SIG-M5 treated with dmso at 0.1 percent for 504 hours (cell line): Measurements from ENCODE around the gene ITFG2.

Experiments
- DNase-seq: peaks from one replicate; lab custom pipeline; 2025; ENCODE audit not compliant: unreplicated experiment; lab: John Stamatoyannopoulos, UW

The ITFG2 gene

DNA sequence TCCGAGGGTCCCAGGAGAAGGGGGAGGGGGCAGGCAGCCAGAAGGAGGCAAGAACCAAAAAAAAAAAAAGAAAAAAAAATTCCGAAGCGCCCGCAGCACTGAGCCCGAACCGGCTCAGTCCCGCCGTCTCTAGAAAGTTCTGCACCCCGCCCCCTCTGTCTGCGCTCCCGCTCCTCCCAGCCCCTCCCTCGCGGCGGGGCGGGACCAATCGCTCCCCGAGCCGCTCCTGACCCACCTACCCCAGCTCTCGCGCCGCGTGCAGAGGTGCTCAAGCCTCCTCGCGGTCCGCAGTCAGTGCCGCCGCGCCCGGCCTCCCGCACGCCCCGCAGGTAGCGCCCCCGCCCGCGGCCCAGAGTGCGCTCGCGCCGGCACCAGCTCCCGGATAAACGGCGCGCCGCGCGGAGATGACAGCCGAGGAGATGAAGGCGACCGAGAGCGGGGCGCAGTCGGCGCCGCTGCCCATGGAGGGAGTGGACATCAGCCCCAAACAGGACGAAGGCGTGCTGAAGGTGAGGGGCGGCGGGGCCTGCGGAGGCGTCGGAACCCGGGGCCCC lies 17.7 kb upstream of the ITFG2 start, which contains the start of gene FKBP4:
Gene FKBP4 (plus strand): TSS at position 235 of the 554 bp plus-strand sequence. CDS start 170 bp downstream, at position 405.
- DNase-seq = peak; percentile 78

DNA sequence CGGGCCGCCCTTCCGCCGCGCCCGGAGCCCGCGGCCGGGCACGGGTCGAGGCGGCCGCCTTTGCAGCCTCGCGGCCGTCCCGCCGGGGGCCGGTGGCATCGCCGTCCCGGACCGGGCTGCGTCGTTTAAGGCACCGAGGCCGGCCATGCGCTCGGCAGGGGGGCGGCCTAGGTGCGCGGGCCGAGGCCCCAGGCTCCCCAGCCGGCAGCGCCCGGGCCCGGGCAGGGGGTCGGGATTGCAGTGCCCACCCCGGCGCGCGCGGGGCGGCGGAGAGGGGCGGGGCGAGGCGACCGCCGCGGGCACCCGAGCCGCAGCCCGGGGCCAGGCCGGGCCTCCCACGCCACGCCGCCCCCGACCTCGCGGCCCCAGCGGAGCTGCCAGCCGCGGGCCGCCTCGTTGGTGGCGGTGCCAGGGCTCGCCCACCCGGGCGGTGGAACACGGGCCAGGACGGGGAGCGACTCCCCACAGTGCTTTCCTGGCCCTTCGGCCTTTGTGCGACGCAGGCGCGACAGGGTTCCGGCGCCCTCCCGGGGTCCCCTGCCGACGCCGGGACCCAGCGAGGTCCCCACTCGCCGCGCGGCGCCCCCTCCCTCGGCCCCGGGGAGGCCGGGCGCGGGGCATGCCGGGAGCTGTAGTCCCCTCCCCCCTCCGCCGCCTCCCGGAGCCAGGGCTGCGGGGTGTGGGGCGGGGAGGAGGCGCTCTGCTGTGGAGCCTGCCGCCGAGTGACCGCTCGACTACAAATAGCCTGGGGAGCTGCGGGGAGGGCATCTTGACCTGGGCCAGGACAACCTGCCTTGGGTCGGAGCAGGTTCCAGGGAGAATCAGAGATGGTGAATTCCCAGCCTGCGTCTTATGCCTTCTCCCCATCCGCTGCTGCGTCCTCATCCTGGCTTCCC lies 16.9 kb upstream of the ITFG2 start:
- DNase-seq = peak; percentile 47

DNA sequence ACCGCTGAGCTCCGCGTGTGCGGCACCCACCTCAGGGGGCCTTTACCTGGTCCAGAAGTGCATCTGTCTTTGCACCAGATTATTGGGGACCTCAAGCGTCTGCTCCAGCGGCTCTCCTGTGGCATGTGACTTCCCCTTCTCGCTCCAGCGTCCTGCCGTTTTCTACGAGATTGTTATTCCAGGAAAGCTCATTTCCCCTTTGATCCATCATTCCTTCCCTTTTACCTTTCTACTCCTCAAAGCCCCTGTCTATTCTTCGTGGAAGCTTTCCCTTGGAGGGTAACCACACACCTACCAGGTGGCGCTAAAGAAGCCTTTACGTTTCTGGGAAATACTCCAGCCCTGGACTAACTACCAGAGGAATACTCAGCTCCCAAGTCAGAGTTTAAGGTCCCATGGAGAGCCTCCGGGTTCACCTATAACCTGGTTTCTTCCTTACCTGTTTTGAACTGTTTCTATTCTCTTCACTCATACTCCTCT lies 16.2 kb upstream of the ITFG2 start:
- DNase-seq = peak; percentile 38

DNA sequence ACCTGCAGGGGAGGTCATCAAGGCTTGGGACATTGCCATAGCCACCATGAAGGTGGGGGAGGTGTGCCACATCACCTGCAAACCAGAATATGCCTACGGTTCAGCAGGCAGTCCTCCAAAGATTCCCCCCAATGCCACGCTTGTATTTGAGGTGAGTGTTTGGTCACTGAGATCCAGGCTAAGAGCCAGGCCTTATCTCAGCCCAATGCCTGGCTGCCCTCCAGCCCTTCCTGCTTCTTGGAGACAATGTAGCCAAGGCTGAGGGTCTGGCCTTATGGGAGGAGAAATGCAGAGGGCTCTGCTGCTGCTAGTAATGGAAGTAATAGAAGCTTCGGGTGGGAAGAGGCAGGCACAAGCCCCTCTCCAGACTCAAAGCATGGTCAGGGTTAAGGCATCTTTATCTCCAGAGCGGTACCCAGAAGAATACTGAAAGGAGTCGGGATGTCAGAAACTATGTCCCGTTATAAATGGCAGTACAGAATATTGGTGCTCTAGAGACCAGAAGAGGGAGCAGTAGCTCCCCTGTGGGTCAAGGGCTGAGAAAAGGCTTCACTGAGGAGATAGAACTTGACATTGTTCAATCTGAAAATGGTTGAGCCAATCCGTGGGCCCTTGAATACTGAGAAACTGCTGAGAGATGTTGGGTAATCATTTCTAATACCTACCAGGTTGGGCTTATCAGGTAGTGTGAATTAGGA lies 14.6 kb upstream of the ITFG2 start:
- no peak for DNase-seq

DNA sequence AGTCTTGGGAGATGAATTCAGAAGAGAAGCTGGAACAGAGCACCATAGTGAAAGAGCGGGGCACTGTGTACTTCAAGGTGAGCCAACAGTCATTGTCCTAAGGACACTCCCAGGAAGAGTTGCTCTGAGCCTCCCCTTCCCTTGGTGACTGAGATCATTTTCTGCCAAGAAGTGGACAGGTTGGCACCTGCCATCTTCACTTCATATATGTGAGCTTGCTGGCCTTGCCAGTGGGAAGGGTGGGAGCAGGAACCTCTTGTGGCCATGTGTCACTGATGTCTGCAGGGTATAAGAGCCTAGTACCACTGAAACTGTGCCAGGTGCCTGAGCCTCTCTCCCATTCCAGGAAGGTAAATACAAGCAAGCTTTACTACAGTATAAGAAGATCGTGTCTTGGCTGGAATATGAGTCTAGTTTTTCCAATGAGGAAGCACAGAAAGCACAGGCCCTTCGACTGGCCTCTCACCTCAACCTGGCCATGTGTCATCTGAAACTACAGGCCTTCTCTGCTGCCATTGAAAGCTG lies 12.4 kb upstream of the ITFG2 start:
- DNase-seq = no peak

DNA sequence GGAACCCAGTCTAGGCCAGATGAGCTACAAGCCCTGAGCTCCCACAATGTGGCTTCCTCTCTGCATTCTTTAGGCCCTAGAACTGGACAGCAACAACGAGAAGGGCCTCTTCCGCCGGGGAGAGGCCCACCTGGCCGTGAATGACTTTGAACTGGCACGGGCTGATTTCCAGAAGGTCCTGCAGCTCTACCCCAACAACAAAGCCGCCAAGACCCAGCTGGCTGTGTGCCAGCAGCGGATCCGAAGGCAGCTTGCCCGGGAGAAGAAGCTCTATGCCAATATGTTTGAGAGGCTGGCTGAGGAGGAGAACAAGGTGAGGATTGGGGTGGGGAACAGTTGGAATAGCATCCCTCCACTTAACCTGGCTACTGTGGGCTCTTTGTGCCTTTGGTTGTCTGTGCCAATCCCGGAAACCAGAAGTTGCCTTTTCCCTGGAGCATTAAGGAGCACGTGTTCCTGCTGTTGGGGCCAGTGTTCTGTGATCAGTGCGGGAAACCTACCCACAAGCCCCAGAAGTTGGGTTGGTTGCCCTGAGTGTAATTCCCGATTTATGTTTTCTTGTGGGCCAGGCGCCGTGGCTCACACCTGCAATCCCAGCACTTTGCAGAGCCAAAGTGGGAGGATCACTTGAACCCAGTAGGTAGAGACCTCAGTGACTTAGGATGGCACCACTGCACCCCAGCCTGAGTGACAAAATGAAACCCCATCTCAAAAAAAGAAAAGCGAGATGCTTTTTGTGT lies 11.3 kb upstream of the ITFG2 start:
- no peak for DNase-seq

DNA sequence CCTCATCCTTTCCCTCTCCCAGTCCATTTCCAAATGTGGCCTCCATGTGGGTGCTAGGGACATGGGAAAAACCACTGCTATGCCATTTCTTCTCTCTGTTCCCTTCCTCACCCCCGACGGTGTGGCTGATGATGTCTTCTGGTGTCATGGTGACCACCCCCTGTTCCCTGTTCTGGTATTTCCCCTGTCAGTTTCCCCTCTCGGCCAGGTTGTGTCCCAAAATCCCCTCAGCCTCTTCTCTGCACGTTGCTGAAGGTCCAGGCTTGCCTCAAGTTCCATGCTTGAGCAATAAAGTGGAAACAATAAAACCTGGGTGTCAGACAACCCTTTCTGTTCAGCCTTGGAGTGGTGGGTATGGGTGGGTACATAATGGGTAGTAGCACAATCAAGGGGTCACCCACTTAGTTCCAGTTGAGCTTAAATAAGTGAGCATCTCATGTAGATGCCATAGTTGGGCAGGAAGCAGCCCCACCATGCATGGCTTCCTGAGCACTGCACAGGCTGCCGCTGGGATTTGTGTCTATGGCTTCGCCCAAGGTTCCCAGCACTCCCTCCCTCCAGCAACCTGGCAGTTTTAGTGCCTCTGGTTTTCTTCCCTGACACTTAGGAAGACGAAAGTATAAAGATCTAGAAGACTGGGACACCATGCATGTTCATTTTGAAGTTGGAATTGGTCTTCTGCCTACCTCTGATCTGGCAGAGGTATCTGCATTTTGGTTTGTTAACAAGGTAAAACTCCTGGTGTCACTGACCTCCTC lies 8.7 kb upstream of the ITFG2 start:
- DNase-seq = no peak

DNA sequence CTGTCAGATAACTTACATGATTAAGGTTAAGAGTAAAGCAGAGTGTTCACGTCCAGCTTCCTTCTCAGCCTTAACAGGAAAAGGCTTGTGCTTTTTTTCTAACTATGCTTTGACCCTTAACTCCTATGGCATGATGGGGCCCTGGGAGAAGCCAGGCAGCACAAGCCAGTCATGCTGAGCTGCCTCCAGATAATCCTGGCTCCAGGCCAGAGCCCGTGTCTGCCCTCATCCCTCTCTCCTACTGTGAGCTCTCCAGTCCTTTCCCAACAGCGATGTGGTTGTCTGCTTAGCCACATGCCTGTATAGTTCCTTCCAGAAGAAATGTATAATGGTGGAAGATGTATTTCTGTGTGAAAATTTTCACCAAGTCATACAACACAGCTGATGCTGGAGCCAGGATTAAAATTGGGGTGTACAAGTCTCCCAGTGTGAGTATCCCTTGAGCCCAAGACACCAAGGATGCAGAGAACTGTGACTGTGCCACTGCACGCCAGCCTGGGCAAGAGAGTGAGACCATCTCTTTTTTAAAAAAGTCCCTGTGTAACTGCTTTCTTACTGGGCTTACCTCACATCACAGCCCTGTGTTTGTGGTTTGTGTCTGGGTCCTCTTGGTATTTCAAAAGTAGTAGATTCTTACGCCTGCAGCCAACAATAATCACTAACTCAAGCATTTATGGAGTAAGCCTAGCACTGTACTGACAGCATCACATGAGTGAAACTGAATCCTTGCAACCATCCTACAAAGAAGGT lies 7.9 kb upstream of the ITFG2 start:
- no peak for DNase-seq

DNA sequence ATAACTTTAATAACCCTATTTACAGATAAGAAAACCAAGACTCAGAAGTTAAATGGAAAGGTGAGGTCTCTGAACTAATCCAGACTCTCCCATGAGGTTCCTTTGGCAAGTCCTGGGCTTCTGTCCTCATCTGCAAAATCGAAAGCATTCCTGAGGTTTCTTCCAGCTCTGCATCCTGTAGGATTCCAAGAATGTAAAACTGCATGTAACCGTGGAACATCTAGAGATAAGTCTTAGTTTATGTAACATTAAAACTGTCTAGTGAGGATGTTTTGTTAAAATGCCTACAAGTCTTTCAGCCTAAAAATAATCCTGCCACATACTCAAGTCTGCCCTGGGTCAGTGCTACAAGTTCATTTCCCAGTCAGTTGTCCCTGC lies 7.3 kb upstream of the ITFG2 start:
- DNase-seq = no peak

DNA sequence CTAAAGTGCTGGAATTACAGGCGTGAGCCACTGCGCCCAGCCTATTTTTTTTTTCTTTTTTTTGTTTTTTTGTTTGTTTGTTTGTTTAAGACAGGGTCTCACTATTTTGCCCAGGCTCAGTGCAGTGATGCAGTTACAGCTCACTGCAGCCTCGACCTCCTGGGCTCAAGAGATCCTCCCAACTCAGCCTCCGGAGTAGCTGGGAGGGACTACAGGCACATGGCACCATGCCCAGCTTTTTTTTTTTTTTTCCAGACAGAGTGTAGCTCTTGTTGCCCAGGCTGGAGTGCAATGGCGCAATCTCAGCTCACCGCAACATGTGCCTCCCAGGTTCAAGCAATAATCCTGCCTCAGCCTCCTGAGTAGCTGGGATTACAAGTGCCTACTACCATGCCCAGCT lies 5.8 kb upstream of the ITFG2 start:
- DNase-seq = no peak

DNA sequence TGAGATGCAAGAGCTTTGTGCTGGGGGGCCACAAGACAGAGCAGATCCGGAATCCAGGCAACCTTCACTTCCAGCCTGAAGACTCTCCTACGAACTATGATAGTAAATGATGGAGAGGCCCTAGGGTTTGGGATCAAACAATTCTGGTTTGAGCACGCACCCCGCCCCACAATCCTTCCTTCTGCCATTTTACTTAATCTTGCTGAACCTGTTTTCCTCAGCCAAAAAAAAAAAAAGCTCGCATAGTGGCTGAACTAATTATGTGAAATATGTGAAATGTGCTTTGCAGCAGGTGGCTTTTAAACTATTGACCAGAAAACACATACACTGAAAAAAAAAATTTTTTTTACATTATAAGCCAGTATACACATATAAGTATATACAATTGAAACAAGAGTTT lies 667 bp upstream of the ITFG2 start:
- no peak for DNase-seq

DNA sequence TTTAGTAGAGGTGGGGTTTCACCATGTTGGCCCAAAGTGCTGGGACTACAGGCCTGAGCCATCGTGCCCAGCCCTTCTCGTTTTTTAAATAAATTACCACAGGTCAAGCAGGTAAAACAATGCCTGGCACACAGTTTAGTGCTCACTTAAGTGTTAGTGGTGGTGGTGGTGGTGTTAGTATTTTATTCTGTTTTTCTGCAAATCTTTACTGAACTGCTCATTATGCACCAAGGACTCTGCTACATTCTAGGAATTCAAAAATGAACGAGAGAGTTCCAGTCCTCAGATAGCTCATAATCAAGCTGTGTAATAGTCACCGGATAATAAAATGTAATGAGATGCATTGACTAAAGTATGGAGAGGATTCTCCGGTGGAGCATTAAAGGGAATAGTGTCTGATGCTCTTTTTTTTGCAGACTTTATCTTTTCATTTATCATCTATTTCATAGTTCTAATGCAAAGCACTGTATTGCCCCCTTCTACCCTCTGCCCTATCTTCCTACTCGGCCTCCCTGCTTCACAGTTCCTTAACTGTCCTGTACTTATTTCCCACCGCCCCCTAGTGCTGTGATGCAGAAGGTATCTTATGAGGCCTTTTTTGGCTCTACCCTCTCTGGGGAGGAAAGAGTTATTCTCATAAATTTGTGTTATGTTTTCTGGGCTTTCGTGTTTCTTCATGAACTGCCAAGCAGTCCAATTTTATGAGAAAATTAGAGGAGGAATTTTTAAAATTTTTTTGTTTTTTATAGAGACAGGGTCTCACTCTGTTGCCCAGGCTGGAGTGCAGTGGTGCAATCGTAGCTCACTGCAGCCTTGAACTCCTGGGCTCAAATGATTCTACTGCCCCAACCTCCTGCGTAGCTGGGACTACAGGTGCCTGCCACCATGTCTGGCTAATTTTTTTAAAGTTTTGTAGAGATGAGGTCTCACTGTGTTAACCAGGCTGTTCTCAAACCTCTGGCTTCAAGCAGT lies 1.0 kb downstream of the ITFG2 start:
- DNase-seq = peak; percentile 86

DNA sequence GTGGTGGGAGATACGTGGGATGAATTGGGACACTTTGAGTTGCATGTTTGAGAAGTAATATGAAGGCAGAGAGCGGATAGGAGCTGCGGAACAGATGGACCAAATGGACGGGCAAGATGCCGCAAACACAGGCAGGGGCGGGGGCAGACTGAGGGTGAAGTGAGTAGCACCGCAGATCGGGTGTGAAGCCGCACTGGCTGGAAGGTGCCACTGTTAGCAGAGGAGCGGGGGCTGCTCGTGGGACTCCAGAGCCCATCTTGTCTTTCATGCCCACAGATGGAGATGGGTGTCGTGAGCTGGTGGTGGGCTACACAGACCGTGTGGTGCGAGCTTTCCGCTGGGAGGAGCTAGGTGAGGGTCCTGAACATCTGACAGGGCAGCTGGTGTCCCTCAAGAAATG lies 7.3 kb downstream of the ITFG2 start:
- DNase-seq = no peak

DNA sequence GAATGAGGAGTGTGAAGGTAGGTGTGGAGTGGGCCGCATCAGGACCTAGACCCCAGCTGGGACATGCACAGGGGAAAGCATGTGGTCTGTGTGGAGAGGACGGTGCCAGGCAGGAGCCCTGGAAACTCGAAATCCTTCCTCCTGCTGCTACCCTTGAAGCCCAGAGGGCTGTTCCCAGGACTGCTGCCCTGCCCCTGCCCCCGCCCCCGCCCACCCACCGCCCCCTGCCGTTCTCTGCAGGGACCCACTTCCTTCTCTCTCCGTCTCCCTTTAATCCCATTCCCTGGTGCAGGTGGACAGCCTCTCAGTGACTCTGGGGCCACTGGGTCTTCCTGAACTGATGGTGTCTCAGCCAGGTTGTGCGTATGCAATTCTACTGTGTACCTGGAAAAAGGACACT lies 8.0 kb downstream of the ITFG2 start:
- DNase-seq = no peak

DNA sequence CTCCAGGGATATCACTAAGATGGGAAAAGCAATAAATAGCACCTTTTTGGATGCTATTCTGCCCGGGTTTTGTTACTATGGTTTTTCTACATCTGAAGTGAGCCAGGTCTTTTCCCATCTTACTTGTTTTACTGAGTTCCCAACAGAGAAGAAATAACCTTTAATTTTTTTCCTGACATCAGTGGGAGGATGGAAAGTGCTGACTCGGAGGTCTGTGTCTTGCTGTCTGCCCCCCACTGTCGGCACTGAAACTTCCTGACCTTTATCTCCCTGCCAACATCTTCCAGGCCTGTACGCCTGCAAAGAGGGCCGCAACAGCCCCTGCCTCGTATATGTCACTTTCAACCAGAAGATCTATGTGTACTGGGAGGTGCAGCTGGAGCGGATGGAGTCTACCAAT lies 11.0 kb downstream of the ITFG2 start:
- no peak for DNase-seq

DNA sequence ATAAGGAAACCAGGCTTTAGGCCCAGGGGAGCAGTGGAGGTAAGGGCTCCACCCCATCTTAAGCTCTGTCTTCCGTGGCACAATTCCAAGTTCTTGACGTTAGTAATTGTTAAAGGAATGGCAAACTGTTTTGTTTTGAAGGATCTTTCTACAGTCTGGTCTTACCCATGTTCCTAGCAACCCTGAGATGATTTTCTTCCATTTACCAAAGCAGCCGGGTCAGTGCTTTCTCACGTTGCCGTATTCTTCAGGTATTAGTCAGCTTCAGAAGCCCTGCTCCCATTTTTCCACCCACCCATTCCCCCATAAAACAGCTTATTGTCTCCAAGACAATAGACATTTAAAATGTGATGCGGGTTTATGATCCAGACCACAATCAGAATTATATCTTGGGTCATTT lies 12.1 kb downstream of the ITFG2 start:
- no peak for DNase-seq

DNA sequence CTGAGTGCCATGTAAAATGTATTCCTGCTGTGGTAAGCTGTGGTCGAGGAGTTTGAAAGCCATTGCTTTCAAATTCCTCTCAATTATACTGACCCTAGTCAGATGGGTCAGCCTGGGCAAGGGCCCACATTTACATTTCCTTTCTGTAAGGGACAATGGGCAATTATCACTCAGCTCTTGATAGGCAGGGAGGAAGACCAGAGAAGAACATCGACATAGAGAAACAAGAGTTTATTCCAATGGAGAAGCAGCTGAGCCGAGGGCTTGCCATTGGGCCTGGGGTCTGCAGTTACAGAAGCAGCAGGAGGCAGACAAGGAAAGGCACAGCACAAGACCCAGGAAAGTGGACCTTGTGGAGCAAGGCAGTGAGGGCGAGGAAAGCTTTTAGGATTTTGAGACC lies 12.7 kb downstream of the ITFG2 start:
- no peak for DNase-seq

DNA sequence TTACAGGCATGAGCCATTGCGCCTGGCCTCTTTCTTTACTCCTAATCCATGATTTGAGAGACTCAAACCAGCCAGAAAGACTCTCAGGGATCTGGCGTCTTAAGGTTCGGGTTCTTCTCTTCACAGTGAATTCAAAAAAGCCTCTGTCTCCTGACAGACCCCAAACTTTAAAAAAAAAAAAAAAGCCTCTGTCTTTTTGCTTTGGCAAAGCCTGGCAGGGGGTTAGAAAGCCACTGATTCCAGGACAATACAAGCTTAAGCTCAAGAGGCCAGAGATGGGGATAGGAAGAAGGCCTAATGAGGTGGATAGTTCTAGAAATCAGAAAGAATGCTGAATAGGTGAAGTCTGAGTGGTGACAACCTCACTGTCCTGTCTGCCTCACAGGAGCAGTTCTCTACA lies 13.6 kb downstream of the ITFG2 start:
- DNase-seq = no peak
